GM12874 (cell line): ENCODE data around the gene KCNMA1.

Experiments used
- CTCF ChIP-seq: IDR thresholded peaks from 2 replicates; pipeline ENCODE4 v1.5.1; 2011; ENCODE audit warnings: low read depth, mild to moderate bottlenecking, control low read depth, low read length, moderate library complexity; ENCODE audit not compliant: insufficient read depth

KCNMA1 gene

GRCh38 chr10:76879116-76879913 lies 758.3 kb downstream of the KCNMA1 start:
- TF ChIP-seq CTCF = no peak

- TF ChIP-seq CTCF = no peak
Measured at GRCh38 chr10:76878514-76878913, 759.1 kb downstream of the KCNMA1 start.

GRCh38 chr10:76874896-76875295 lies 762.7 kb downstream of the KCNMA1 start:
- no peak for TF ChIP-seq CTCF

GRCh38 chr10:76874176-76874575 lies 763.4 kb downstream of the KCNMA1 start:
- no peak for TF ChIP-seq CTCF

- TF ChIP-seq CTCF = no peak
Measured at GRCh38 chr10:76871697-76872295, 765.8 kb downstream of the KCNMA1 start.

- TF ChIP-seq CTCF = no peak
Measured at GRCh38 chr10:76869931-76870330, 767.7 kb downstream of the KCNMA1 start.

- TF ChIP-seq CTCF = no peak
Measured at GRCh38 chr10:76868098-76868977, 769.3 kb downstream of the KCNMA1 start.
